Muscle of leg (tissue), 11 donors: Measurements from ENCODE around the gene ANO7. TPM values are rescaled to one million over a fixed set of nuclear protein-coding genes. Genes with fewer than 3 reads are reported as not detected.

Source experiments
- DNase-seq: peaks from one replicate; pipeline ENCODE4 v3.0.0; 2013
- H3K27ac ChIP-seq: one replicate; pipeline ENCODE4 v1.5.1; 2013; ENCODE audit warnings: mild to moderate bottlenecking, low read length, control low read depth
- H3K27me3 ChIP-seq: one replicate; pipeline ENCODE4 v1.6.1; 2013; ENCODE audit warnings: low read length; ENCODE audit not compliant: control insufficient read depth, insufficient read depth
- H3K36me3 ChIP-seq: one replicate; pipeline ENCODE4 v1.6.1; 2013; ENCODE audit warnings: low read length; ENCODE audit not compliant: control insufficient read depth, insufficient read depth
- H3K4me1 ChIP-seq: one replicate; pipeline ENCODE4 v1.6.1; 2013; ENCODE audit warnings: low read length; ENCODE audit not compliant: control insufficient read depth, insufficient read depth
- H3K4me3 ChIP-seq: one replicate; pipeline ENCODE4 v1.5.1; 2013; ENCODE audit warnings: low read length, control low read depth
- H3K9me3 ChIP-seq: replicated peaks from 2 replicates; pipeline ENCODE4 v1.6.1; 2013; ENCODE audit warnings: low read depth, low read length; ENCODE audit not compliant: control insufficient read depth
- WGBS: methylation state at CpG from one replicate; pipeline ENCODE4 v1.1.5; 2013; ENCODE audit warnings: missing lambda C conversion rate; ENCODE audit not compliant: insufficient coverage; 5-methylcytosine and 5-hydroxymethylcytosine counted together
- polyA plus RNA-seq, 8 donors: library from polyadenylated mRNA; unstranded; fragments of 120-200 nt; gene quantifications; one replicate each; pipeline versions ENCODE4 v1.2.1 to v1.2.3, GENCODE V29; 2013; ENCODE audit warnings: inconsistent platforms in 1 of 8, low replicate concordance in 1 of 8; ENCODE audit not compliant: insufficient read length in 8 of 8, insufficient read depth in 1 of 8
- total RNA-seq: library from RNA; stranded (reverse); fragments of 120-200 nt; gene quantifications from one replicate; pipeline ENCODE4 v1.2.4, GENCODE V29; 2013

ANO7 gene
- total and polyA plus RNA-seq, 9 donors, result 0.35 to 2.0 (median 1.1) TPM

DNA sequence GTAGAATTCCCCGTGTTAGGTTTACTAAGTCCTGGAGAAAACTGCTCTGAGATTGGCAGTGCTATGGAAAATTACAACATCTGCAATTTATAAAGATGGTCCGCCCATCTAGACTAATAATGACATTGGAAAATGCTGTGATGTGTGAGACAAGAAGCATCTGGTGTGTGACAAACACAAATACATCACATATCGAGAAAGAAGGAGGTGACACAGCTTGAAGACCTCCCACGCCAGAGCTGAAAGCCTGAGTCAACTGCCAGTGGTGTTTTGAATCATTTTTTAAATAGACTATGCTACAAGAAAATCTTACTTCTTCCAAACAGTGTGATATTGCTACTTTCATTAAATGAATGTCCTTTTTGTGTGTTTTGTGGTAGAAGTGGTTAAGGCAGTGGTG is 8.6 kb upstream of the ANO7 start:
- WGBS, result no CpG with 5 or more reads among the region's 4 CpGs
- Histone ChIP-seq H3K4me3 (no peak overlapping the region), H3K4me1 (peaks cover 2% of the 10 kb centered on the region), H3K27me3 (no peaks in the 10 kb centered on the region), H3K36me3 (peaks cover 15% of the 10 kb centered on the region), H3K27ac (no peak overlapping the region), H3K9me3 (no peaks in the 10 kb centered on the region)
- DNase-seq, result no peak

DNA sequence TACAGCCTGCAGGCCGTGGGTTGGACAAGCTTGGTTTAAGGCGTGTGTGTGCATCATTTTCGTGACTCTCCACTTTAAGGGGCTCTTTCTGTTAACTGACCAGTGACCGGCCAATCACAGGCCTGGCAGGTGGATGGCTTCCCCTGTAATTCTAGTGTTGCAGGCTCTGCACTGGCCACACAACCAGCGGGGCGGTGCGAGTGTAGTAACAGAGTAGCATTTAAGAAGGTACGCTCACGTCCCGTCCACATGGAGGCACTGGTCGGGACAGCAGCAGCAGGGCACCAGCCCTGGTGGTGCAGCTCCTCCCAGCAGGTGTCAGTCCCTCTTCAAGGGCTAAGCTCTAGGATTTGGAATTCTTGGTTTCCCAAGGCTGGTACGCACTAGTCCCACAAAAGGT is 8.0 kb upstream of the ANO7 start:
- peaks cover 10% of the 10 kb centered on the region for H3K36me3 ChIP-seq
- H3K27ac ChIP-seq, result no peak overlapping the region
- H3K4me1 ChIP-seq, result peaks cover 2% of the 10 kb centered on the region
- WGBS, result 80% methylated on average over 12 of the region's 12 CpGs
- no peak for DNase-seq
- H3K4me3 ChIP-seq, result no peak overlapping the region
- no peaks in the 10 kb centered on the region for H3K9me3 ChIP-seq
- H3K27me3 ChIP-seq, result no peaks in the 10 kb centered on the region

DNA sequence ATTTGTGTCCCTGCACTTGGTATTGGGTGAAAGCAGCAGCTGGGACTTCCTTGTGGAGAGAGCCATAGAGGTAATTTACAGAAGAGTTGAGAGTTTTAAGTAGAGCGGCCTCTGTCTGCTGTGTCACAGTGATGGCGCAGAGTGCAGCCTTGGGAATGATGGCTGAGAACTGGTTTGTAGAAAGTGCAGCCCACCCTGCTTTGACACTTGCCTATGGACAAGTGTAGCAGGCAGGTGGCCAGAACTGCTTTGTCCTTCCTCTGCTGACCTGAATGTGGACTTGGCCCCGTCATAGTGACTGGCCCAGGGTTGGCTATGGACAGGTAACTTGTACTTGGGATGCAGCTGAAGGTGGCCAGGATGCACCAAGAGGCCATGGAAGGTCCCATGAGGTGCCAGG is 6.4 kb upstream of the ANO7 start:
- Histone ChIP-seq H3K36me3 (peaks cover 9% of the 10 kb centered on the region), H3K4me3 (no peak overlapping the region), H3K4me1 (peaks cover 2% of the 10 kb centered on the region), H3K9me3 (no peaks in the 10 kb centered on the region), H3K27me3 (no peaks in the 10 kb centered on the region), H3K27ac (no peak overlapping the region)
- 78% methylated on average over 3 of the region's 3 CpGs for WGBS
- DNase-seq, result no peak

DNA sequence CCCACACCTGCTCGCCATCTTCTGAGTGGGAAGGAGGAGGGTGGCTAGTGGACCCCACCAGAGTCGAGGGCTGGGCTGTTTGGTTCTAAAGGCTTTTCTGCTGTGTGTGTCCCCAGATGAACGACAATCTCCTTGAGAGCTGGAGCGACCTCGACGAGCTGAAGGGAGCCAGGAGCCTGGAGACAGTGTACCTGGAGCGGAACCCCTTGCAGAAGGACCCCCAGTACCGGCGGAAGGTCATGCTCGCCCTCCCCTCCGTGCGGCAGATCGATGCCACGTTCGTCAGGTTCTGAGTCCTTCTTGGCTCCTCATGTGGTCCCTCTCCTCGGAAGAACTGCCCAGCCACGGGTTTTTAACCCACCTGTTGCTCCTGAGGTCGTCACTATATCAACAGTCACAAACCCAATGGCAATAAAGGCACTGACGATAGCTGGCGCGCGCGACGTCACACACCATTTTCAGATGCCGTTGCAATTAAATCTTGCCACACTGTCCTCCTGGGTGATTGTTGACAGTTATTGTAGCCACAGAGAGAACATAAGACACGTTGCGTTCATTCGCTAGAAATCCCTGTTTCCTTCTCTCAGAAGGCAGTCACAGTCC is 5.8 kb upstream of the ANO7 start:
- Histone ChIP-seq H3K27me3 (no peaks in the 10 kb centered on the region), H3K4me1 (peaks cover 2% of the 10 kb centered on the region), H3K9me3 (no peaks in the 10 kb centered on the region), H3K4me3 (no peak overlapping the region), H3K36me3 (peaks cover 9% of the 10 kb centered on the region), H3K27ac (no peak overlapping the region)
- no peak for DNase-seq
- 94% methylated on average over 25 of the region's 28 CpGs for WGBS

DNA sequence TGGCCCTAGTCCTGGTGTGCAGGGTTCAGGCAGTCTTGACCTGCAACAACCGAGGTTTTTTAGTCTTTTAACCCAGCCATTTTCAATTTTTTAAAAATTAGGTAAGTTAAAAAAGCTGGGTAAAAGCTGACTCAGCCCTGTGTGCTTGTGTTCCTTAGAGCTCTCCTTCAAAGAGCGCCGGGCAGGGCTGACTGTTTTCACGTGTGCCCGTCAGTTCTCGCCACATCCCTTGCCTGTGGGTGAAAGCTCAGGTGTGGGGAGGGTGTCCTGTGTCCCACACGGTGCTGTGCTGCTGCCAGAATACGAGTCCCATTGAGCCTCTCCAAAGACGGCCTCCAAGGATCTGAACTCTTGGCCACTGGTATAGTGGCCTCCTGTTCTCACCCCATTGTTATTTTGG is 5.3 kb upstream of the ANO7 start:
- Histone ChIP-seq H3K4me3 (no peak overlapping the region), H3K36me3 (peaks cover 9% of the 10 kb centered on the region), H3K9me3 (no peaks in the 10 kb centered on the region), H3K27me3 (no peaks in the 10 kb centered on the region), H3K27ac (no peak overlapping the region), H3K4me1 (no peaks in the 10 kb centered on the region)
- no peak for DNase-seq
- WGBS, result 100% methylated on average over 2 of the region's 9 CpGs

DNA sequence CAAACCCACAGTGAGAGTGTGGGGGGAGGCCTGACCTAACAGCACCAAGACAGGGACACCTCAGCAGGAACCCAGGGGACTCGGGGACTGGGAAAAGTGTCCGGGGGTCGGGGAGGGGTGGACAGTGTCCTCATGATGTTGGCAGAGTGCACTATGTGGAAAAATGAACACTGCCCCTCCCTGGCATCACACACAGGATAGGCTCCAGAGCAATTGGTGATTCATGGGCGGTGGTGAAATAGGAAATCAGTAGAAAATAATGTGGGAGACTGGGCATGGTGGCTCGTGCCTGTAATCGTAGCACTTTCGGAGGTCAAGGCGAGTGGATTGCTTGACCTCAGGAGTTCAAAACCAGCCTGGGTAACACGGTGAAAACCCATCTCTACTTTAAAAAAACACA is 3.6 kb upstream of the ANO7 start:
- no peak overlapping the region for H3K27ac ChIP-seq
- no peaks in the 10 kb centered on the region for H3K9me3 ChIP-seq
- no peaks in the 10 kb centered on the region for H3K27me3 ChIP-seq
- WGBS, result 85% methylated on average over 5 of the region's 9 CpGs
- DNase-seq, result no peak
- no peak overlapping the region for H3K4me3 ChIP-seq
- peaks cover 5% of the 10 kb centered on the region for H3K36me3 ChIP-seq
- no peaks in the 10 kb centered on the region for H3K4me1 ChIP-seq

DNA sequence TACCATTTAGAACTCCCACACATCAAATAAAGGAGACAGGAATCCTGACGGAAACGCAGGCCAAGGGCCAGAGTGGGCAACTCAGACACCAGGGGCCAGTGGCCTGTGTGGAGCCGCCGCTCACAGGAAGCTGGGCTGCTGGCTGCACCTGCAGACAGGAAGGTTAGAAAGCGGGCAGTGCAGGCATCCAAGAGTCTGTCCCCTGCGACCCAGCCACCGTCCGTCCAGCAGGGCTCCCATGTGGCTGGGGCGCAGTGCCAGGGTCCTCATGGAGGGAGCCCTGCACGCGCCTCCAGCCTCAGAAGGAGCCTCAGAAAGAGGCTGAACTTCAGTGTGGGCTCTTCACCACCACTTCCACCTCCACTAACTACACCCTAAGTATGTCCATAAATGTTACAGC is 2.5 kb upstream of the ANO7 start:
- no peaks in the 10 kb centered on the region for H3K4me1 ChIP-seq
- peaks cover 5% of the 10 kb centered on the region for H3K36me3 ChIP-seq
- no peak overlapping the region for H3K27ac ChIP-seq
- no peak overlapping the region for H3K4me3 ChIP-seq
- no peaks in the 10 kb centered on the region for H3K27me3 ChIP-seq
- WGBS, result 78% methylated on average over 11 of the region's 11 CpGs
- DNase-seq, result no peak
- no peaks in the 10 kb centered on the region for H3K9me3 ChIP-seq

DNA sequence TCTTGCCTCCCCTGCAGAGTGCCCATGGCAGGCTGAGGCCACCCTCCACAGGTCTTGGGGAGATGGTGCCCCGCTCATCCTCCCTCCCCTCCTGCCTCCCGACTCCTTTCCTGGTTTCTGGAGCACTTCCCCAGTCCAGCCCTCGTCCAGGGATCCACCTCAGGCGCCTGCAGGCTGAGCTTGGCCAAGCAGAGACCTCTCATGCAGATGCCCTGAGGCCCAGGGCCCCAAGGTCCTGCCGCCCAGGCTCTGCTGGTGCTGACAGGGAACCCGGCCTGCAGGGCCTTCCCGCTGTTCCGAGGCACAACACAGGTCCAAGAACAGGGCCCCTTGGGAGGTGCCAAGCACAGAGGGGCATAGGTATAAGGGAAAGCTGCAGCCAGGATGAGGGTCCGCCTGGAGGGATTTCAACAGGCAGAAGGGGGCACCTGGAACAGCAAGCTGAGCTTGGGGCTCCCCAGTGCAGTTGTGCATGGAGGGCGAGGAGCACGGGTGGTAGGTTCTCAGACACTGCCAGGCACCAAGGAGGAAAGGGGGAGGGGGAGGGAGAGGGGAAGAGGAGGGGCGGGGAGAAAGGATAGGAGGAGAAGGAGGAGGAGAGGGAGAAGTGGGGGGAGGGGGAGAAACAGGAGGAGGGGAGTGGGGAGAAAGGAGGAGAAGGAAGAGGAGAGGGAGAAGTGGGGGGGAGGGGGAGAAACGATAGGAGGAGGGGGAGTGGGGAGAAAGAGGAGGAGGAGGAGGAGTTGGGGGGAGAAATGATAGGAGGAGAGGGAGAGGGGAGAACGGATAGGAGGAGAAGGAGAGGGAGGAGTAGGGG is 1.2 kb upstream of the ANO7 start:
- no peaks in the 10 kb centered on the region for H3K9me3 ChIP-seq
- no peak for DNase-seq
- no peaks in the 10 kb centered on the region for H3K4me1 ChIP-seq
- H3K27ac ChIP-seq, result no peak overlapping the region
- no peaks in the 10 kb centered on the region for H3K27me3 ChIP-seq
- no peak overlapping the region for H3K4me3 ChIP-seq
- peaks cover 5% of the 10 kb centered on the region for H3K36me3 ChIP-seq
- WGBS, result 58% methylated on average over 11 of the region's 14 CpGs

DNA sequence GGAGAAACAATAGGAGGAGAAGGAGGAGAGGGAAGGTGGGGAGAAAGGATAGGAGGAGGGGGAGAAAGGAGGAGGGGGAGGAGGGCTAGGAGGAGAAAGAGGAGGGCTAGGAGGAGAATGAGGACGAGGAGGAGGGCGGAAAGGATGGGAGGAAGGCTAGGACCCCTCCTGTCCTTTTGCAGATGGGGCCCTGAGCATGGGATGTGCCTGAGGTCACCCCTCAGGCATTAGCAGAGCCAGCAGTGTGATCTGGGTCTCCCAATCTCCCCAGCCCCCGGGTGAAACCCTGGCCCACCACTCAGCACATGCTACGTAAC is 601 bp upstream of the ANO7 start:
- Histone ChIP-seq H3K4me3 (no peak overlapping the region), H3K4me1 (no peaks in the 10 kb centered on the region), H3K27me3 (no peaks in the 10 kb centered on the region), H3K9me3 (no peaks in the 10 kb centered on the region), H3K27ac (no peak overlapping the region), H3K36me3 (peaks cover 4% of the 10 kb centered on the region)
- 7% methylated on average over 2 of the region's 4 CpGs for WGBS
- no peak for DNase-seq

DNA sequence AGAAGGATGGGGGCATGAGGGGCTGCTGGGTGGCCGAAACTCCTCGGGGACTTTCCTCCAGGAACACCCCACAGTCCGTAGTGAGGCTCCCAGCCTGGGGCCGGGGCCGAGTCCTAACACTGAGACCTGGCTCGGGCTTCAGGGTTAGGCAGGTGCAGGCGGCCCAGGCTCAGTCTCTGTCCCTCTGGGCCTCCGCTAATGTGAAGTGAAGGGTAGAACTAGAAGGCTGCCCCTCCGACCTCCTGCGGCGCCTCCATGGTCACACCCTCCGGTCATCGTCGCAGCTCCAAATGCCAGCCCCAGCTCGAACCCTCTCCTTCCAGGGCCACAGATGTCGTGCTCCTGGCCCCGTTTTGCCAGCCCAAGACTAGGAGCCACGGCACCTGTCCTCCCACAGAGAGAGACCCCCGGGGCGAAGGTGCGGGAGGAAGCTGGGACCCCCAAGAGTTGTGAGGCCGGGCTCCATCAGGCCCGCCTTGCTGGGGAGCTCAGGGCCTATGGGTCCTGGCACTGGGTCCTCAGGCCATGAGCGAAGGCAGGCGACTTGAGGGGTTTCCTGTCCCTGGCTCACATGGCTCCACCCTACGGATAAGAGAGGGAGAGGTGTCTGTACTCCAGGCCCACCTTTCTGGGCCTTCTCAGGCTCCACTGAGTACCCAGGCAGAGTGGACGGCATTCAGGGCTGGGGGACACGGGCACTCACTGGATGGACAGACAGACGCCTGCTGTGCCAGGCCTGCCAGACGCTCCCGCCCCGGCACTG is 797 bp downstream of the ANO7 start:
- H3K27ac ChIP-seq, result no peak overlapping the region
- H3K4me1 ChIP-seq, result no peaks in the 10 kb centered on the region
- H3K9me3 ChIP-seq, result no peaks in the 10 kb centered on the region
- H3K27me3 ChIP-seq, result no peaks in the 10 kb centered on the region
- 88% methylated on average over 32 of the region's 32 CpGs for WGBS
- no peak for DNase-seq
- H3K4me3 ChIP-seq, result no peak overlapping the region
- H3K36me3 ChIP-seq, result no peaks in the 10 kb centered on the region
